Occipital lobe (tissue), 3 donors: ENCODE measurements around the gene ODF2. TPM values are rescaled to one million over a fixed set of nuclear protein-coding genes. Genes with fewer than 3 reads are reported as not detected.

ENCODE experiments used
- DNase-seq: peaks from one replicate; lab custom pipeline; 2025; lab: John Stamatoyannopoulos, UW
- small RNA-seq: library from RNA; depleted of rRNA; stranded (forward); fragments of <200 nt; gene quantifications from one replicate; pipeline ENCODE3, GENCODE V24; 2014
- total RNA-seq: library from RNA; depleted of rRNA; stranded (reverse); fragments of >200 nt; gene quantifications from one replicate; pipeline ENCODE4 v1.2.3, GENCODE V29; 2014

The ODF2 gene
- total RNA-seq, 1 donor from 2014 or later, result 14.8 TPM

- no peak for DNase-seq
Observed at GRCh38 chr9:128526720-128527119, 70.9 kb downstream of the ODF2 start.

GRCh38 chr9:128528445-128529160, 72.8 kb downstream of the ODF2 start:
- DNase-seq, result no peak

- DNase-seq, result no peak
Observed at GRCh38 chr9:128529191-128529590, 73.4 kb downstream of the ODF2 start.

- DNase-seq, result no peak
Observed at GRCh38 chr9:128532581-128532980, 76.8 kb downstream of the ODF2 start.

- DNase-seq, result no peak
Observed at GRCh38 chr9:128540634-128541360, 85.0 kb downstream of the ODF2 start.

GRCh38 chr9:128546504-128546903, 90.7 kb downstream of the ODF2 start:
- DNase-seq, result no peak

GRCh38 chr9:128548876-128549275, 93.1 kb downstream of the ODF2 start:
- no peak for DNase-seq

GRCh38 chr9:128550226-128550625, 94.4 kb downstream of the ODF2 start:
- DNase-seq, result peak; percentile 60

Small RNA genes lying within 50 kb of the gene (small RNA-seq; reads per million reads assigned to genes)
- gene RNU7-171P, result not detected

Other genes starting within 250 kb of the ODF2 start
- gene GOLGA2, start 180.0 kb upstream of the ODF2 start, total RNA-seq, result 45.9 TPM
- 5.5 TPM for gene SWI5, start 179.7 kb upstream of the ODF2 start, total RNA-seq
- 24.0 TPM for gene TRUB2, start 133.6 kb upstream of the ODF2 start, total RNA-seq
- gene COQ4, start 133.2 kb upstream of the ODF2 start, total RNA-seq, result 19.5 TPM
- gene SLC27A4, start 115.5 kb upstream of the ODF2 start, total RNA-seq, result 23.9 TPM
- 21.8 TPM for gene URM1, start 84.6 kb upstream of the ODF2 start, total RNA-seq
- 10.1 TPM for gene CERCAM, start 35.1 kb upstream of the ODF2 start, total RNA-seq
- 18.9 TPM for gene GLE1, start 48.7 kb downstream of the ODF2 start, total RNA-seq
- gene SPTAN1, start 96.6 kb downstream of the ODF2 start, total RNA-seq, result 914 TPM
- gene DYNC2I2, start 200.8 kb downstream of the ODF2 start, total RNA-seq, result 32.0 TPM
- 849 TPM for gene SET, start 233.2 kb downstream of the ODF2 start, total RNA-seq
- 0.31 TPM for gene PKN3, start 246.5 kb downstream of the ODF2 start, total RNA-seq